KMS-11 (cell line): ENCODE results near the gene SMAD3.

ENCODE experiments used
- H2AFZ ChIP-seq: fragments of 200-600 bp; sonication (generic); 2 replicates; pipeline ENCODE4 v1.6.1; 2016; ENCODE audit warnings: antibody characterized with exemption, mixed run types, low read depth
- H3K27ac ChIP-seq: fragments of 200-600 bp; sonication (generic); 2 replicates; pipeline ENCODE4 v1.6.1; 2016; ENCODE audit warnings: mild to moderate bottlenecking, mixed run types
- H3K27me3 ChIP-seq: fragments of 200-600 bp; sonication (generic); 2 replicates; pipeline ENCODE4 v1.6.1; 2017; ENCODE audit warnings: mild to moderate bottlenecking, low read depth, mixed run types, moderate library complexity; ENCODE audit not compliant: insufficient read depth
- H3K36me3 ChIP-seq: fragments of 200-600 bp; sonication (generic); 2 replicates; pipeline ENCODE4 v1.6.1; 2017; ENCODE audit warnings: mild to moderate bottlenecking, mixed run types; ENCODE audit not compliant: insufficient read depth
- H3K4me1 ChIP-seq: fragments of 200-600 bp; sonication (generic); 2 replicates; pipeline ENCODE4 v1.6.1; 2016; ENCODE audit warnings: mild to moderate bottlenecking, low read depth, mixed run types; ENCODE audit not compliant: poor library complexity, severe bottlenecking
- H3K4me2 ChIP-seq: fragments of 200-600 bp; sonication (generic); 2 replicates; pipeline ENCODE4 v1.7.0; 2016; ENCODE audit warnings: mild to moderate bottlenecking, mixed run types
- H3K4me3 ChIP-seq: fragments of 200-600 bp; sonication (generic); IDR thresholded peaks from 2 replicates; pipeline ENCODE4 v1.6.1; 2017; ENCODE audit warnings: low read depth, low read length, mixed read lengths; ENCODE audit not compliant: insufficient read depth
- H3K79me2 ChIP-seq: fragments of 200-600 bp; sonication (generic); 2 replicates; pipeline ENCODE4 v1.6.1; 2016; ENCODE audit warnings: low read depth, mixed run types; ENCODE audit not compliant: insufficient read depth
- H3K9ac ChIP-seq: fragments of 200-600 bp; sonication (generic); 2 replicates; pipeline ENCODE4 v1.6.1; 2016; ENCODE audit warnings: mild to moderate bottlenecking, mixed run types
- H4K20me1 ChIP-seq: fragments of 200-600 bp; sonication (generic); 2 replicates; pipeline ENCODE4 v1.6.1; 2016; ENCODE audit warnings: mild to moderate bottlenecking, mixed run types; ENCODE audit not compliant: insufficient read depth
- CTCF ChIP-seq: fragments of 200-600 bp; sonication (generic); conservative IDR thresholded peaks from 2 replicates; pipeline ENCODE4 v1.6.1; 2017; ENCODE audit warnings: low read depth, mild to moderate bottlenecking, antibody characterized with exemption, low read length, moderate library complexity, mixed read lengths

SMAD3 gene

GRCh38 chr15:67165254-67166253 lies 100.2 kb downstream of the SMAD3 start:
- H3K9ac ChIP-seq, result no peak overlapping the region
- no peak overlapping the region for H3K4me2 ChIP-seq
- no peaks in the 10 kb centered on the region for H3K79me2 ChIP-seq
- no peak overlapping the region for H2AFZ ChIP-seq
- no peak for TF ChIP-seq CTCF
- no peaks in the 10 kb centered on the region for H3K36me3 ChIP-seq
- no peaks in the 10 kb centered on the region for H3K27me3 ChIP-seq
- no peak overlapping the region for H3K4me3 ChIP-seq
- no peaks in the 10 kb centered on the region for H4K20me1 ChIP-seq
- no peaks in the 10 kb centered on the region for H3K4me1 ChIP-seq
- no peak overlapping the region for H3K27ac ChIP-seq

- Histone ChIP-seq H3K36me3 (no peaks in the 10 kb centered on the region), H3K79me2 (no peaks in the 10 kb centered on the region), H3K4me2 (no peak overlapping the region), H3K9ac (no peak overlapping the region), H3K27me3 (no peaks in the 10 kb centered on the region), H3K4me3 (no peak overlapping the region), H3K4me1 (no peaks in the 10 kb centered on the region), H3K27ac (no peak overlapping the region), H4K20me1 (no peaks in the 10 kb centered on the region), H2AFZ (no peak overlapping the region)
- no peak for TF ChIP-seq CTCF
Measured at GRCh38 chr15:67166280-67167009, 101.0 kb downstream of the SMAD3 start.

GRCh38 chr15:67167091-67167490 lies 101.7 kb downstream of the SMAD3 start:
- Histone ChIP-seq H3K4me2 (no peak overlapping the region), H3K79me2 (no peaks in the 10 kb centered on the region), H3K4me3 (no peak overlapping the region), H4K20me1 (no peaks in the 10 kb centered on the region), H3K4me1 (no peaks in the 10 kb centered on the region), H3K36me3 (no peaks in the 10 kb centered on the region), H3K9ac (no peak overlapping the region), H2AFZ (no peak overlapping the region), H3K27ac (no peak overlapping the region), H3K27me3 (no peaks in the 10 kb centered on the region)
- TF ChIP-seq CTCF, result no peak

- H3K36me3 ChIP-seq, result no peaks in the 10 kb centered on the region
- no peaks in the 10 kb centered on the region for H3K79me2 ChIP-seq
- H3K4me1 ChIP-seq, result no peaks in the 10 kb centered on the region
- no peak overlapping the region for H3K27ac ChIP-seq
- no peak overlapping the region for H3K9ac ChIP-seq
- TF ChIP-seq CTCF, result no peak
- no peaks in the 10 kb centered on the region for H4K20me1 ChIP-seq
- H3K27me3 ChIP-seq, result no peaks in the 10 kb centered on the region
- no peak overlapping the region for H3K4me2 ChIP-seq
- H3K4me3 ChIP-seq, result no peak overlapping the region
- no peak overlapping the region for H2AFZ ChIP-seq
Measured at GRCh38 chr15:67168694-67169093, 103.3 kb downstream of the SMAD3 start.
